IPS DF 6.9 (cell line): ENCODE results near the gene KMT2C.
"Not testable (repeated sequence)": the region's sequence is repeated elsewhere in the genome, so short reads cannot be mapped to it uniquely, and the experiment has no call there.

Experiments
- DNase-seq: peaks from one replicate; pipeline ENCODE4 v3.0.0-alpha.2; 2013; ENCODE audit warnings: low read depth, low spot score
- H3K27ac ChIP-seq: one replicate; pipeline ENCODE4 v1.5.1; 2013; ENCODE audit warnings: low read length, control low read depth
- H3K27me3 ChIP-seq: 2 replicates; pipeline ENCODE4 v1.6.1; 2013; ENCODE audit warnings: mild to moderate bottlenecking, low read length; ENCODE audit not compliant: control insufficient read depth, insufficient read depth
- H3K36me3 ChIP-seq: 2 replicates; pipeline ENCODE4 v1.6.1; 2013; ENCODE audit warnings: low read length; ENCODE audit not compliant: control insufficient read depth, insufficient read depth
- H3K4me1 ChIP-seq: 2 replicates; pipeline ENCODE4 v1.6.1; 2013; ENCODE audit warnings: low read length; ENCODE audit not compliant: control insufficient read depth, insufficient read depth
- H3K4me3 ChIP-seq: 2 replicates; pipeline ENCODE4 v1.5.1; 2013; ENCODE audit warnings: mild to moderate bottlenecking, low read length
- H3K9me3 ChIP-seq: 2 replicates; pipeline ENCODE4 v1.6.1; 2013; ENCODE audit warnings: low read length, inconsistent platforms; ENCODE audit not compliant: control insufficient read depth, insufficient read depth
- WGBS: extraction: QIAGEN DNeasy Blood & Tissue Kit; methylation state at CpG from one replicate; pipeline ENCODE4 v1.1.7; 2013; ENCODE audit warnings: mixed read lengths, missing lambda C conversion rate; ENCODE audit not compliant: insufficient read length, insufficient coverage; 5-methylcytosine and 5-hydroxymethylcytosine counted together

Gene KMT2C

DNA sequence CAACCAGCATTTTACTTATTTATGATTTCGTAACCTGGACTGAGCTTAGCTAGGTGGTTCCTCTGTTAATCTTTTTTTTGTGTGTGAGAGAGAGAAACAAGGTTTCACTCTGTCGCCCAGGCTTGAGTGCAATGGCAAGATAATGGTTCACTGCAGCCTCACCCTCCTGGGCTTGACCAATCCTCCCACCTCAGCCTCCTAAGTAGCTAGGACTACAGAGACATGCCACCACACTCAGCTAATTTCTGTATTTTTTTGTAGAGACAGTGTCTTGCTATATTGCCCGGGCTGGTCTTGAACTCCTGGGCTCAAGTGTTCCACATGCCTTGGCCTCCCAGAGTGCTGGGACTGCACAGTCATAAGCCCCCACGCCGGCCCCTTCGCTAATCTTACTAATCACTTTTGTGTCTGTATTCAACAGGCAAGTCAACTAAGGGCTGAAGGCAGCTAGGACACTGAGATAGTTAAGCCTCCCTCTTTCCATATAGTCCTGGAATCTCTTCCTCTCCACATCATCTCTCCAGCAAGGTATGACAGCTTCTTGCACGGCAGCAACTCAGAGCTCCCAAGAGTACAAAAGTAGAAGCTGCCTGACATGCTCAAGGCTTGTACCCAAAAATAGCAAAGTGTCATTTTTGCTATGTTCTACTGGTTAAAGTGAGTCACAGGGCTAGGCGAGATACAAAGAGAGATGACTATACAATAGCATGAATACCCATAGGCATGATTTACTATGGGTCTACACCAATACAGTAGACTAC lies 11.3 kb downstream of the KMT2C start:
- no CpG with 5 or more reads among the region's 8 CpGs for WGBS
- no peaks in the 10 kb centered on the region for H3K36me3 ChIP-seq
- H3K4me1 ChIP-seq, result peaks cover 1% of the 10 kb centered on the region; the same call in 1 of the 2 replicates
- no peaks in the 10 kb centered on the region for H3K27me3 ChIP-seq
- no peak overlapping the region for H3K27ac ChIP-seq
- H3K9me3 ChIP-seq, result no peaks in the 10 kb centered on the region
- no peak for DNase-seq
- H3K4me3 ChIP-seq, result no peak overlapping the region

DNA sequence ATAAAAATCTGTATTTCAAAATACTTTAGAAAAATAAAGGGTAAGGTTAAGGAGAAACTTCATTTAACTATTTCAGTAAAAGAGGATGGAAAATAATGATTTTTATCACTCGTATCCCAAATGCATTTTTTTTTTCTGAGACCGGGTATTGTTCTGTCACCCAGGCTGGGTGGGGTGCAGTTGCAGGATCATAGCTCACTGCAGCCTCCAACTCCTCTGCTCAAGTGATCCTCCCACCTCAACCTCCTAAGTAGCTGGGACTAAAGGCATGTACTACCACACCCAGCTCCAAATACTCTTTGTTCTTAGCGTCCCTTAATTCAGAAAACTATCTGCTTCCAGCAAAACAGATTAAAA lies 11.8 kb downstream of the KMT2C start:
- no peaks in the 10 kb centered on the region for H3K36me3 ChIP-seq
- no peak for DNase-seq
- no peaks in the 10 kb centered on the region for H3K9me3 ChIP-seq
- H3K4me1 ChIP-seq, result peaks cover 1% of the 10 kb centered on the region; the same call in 1 of the 2 replicates
- no CpG with 5 or more reads among the region's 3 CpGs for WGBS
- H3K27me3 ChIP-seq, result no peaks in the 10 kb centered on the region
- no peak overlapping the region for H3K4me3 ChIP-seq
- H3K27ac ChIP-seq, result no peak overlapping the region

DNA sequence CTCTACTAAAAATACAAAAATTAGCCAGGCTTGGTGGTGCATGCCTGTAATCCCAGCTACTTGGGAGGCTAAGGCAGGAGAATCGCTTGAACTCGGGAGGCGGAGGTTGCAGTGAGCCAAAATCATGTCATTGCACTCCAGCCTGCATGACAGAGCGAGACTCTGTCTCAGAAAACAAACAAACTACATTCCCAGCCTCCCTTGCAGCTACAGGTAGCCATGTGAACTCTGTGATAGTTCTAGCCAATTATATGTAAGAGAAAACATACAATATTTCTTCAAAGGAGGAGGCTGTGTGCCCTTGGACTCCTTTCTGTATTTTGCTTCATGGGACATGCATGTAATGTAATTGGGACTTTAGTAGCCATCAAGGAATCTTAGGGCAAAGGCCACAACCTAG lies 12.6 kb downstream of the KMT2C start:
- DNase-seq, H3K4me3 ChIP-seq, H3K27ac ChIP-seq, H3K4me1 ChIP-seq, H3K36me3 ChIP-seq, H3K9me3 ChIP-seq, H3K27me3 ChIP-seq: not testable (repeated sequence)
- WGBS, result no CpG with 5 or more reads among the region's 4 CpGs

DNA sequence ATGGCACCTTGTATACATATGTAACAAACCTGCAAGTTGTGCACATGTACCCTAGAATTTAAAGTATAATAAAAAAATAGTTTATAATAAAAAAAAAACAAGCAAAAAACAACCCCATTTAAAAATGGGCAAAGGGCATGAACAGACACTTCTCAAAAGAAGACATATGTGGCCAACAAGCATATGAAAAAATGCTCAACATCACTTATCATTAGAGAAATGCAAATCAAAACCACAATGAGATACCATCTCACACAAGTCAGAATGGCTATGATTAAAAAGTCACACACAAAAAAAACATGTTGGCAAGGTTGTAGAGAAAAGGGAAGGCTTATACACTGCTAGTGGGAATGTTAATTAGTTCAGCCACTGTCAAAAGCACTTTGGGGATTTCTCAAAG lies 14.9 kb downstream of the KMT2C start:
- not testable (repeated sequence) for H3K27me3 ChIP-seq, H3K36me3 ChIP-seq, H3K4me3 ChIP-seq, H3K27ac ChIP-seq, DNase-seq, H3K4me1 ChIP-seq, H3K9me3 ChIP-seq

DNA sequence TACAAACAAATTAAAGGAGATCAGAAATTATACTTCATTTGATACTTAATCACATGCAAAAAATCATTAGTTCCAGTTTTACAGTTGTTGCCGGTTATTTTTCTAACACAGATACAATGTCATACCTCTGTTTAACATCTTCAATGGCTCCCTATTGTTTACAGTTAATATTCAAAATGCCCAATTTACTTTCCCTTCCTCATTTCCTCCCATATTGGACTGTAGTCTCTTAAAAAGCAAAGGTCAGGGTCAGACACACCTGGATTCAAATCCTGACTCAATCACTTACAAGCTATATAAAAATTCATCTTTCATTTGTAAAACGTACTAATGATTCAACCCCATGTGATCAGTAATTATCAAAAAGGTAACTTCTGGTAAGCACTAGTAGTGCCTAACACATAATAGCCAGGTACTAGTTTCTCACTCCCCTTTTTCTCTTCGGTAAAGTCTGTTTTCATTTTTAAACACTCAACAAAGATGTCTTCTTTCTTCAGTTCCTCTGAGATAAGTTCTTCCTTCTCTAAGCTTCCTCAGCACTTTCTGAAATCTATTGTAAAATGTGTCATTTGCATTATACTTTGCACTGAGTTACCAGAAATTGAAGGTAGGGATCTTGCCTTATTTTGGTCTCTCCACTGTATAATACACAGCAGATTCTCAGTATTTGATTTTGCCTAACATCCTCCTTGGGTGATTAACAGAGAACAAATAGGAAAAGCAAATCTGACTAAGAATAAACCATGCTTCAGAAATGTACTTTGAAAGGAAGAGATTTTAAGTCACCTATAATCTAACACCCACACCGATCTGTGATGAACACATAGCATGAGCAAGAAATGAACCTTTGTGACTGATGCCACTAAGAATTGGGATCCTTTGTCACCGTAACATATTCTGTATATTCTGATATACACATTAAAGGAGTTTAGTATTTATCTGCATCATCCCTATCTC lies 16.1 kb downstream of the KMT2C start:
- H3K9me3 ChIP-seq, result no peaks in the 10 kb centered on the region
- no peak for DNase-seq
- no peak overlapping the region for H3K4me3 ChIP-seq
- no CpG with 5 or more reads among the region's 5 CpGs for WGBS
- no peak overlapping the region for H3K27ac ChIP-seq
- no peaks in the 10 kb centered on the region for H3K4me1 ChIP-seq
- no peaks in the 10 kb centered on the region for H3K36me3 ChIP-seq
- no peaks in the 10 kb centered on the region for H3K27me3 ChIP-seq

DNA sequence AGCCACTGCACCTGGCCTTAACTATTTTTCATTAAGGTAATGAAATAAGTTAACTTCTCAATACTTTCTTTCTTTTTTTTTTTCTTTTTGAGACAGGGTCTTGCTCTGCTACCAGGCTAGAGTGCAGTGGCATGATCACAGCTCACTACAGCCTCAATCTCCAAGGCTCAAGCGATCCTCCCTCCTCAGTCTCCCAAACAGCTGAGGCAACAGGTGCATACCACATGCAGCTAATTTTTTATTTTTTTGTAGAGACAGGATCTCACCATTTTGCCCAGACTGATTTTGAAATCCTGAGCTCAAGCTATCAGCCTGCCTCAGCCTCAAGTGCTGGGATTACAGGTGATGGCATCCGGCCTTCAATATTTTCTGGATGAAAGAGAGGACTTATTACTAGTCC lies 21.0 kb downstream of the KMT2C start:
- DNase-seq, result no peak
- Histone ChIP-seq H3K4me3 (no peak overlapping the region), H3K27me3 (no peaks in the 10 kb centered on the region), H3K36me3 (no peaks in the 10 kb centered on the region), H3K27ac (no peak overlapping the region), H3K4me1 (no peaks in the 10 kb centered on the region), H3K9me3 (no peaks in the 10 kb centered on the region)
- WGBS, result no CpG with 5 or more reads among the region's 2 CpGs

DNA sequence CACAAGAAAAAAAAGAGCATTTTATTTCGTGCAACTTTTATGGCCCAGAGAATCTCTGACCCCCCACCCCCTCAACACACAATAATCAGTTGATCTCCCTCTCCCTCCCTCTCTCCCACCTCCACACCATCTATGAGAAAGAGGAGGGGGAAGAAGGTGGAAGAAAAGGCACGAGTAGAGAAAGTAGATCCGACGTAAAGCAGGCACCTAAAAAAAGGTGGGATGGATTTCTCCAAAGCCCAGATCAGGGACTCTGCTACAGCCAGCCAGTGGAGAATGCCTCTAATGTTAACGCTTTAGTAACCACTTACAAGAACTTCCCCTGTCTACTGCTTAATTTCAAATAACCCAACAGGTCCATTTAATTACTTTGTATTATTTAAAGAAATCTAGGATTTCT lies 24.4 kb downstream of the KMT2C start:
- WGBS, result no CpG with 5 or more reads among the region's 5 CpGs
- Histone ChIP-seq H3K9me3 (peaks cover 4% of the 10 kb centered on the region), H3K4me3 (no peak overlapping the region), H3K27me3 (no peaks in the 10 kb centered on the region), H3K36me3 (no peaks in the 10 kb centered on the region), H3K27ac (no peak overlapping the region), H3K4me1 (no peaks in the 10 kb centered on the region)
- peak; percentile 33 for DNase-seq

DNA sequence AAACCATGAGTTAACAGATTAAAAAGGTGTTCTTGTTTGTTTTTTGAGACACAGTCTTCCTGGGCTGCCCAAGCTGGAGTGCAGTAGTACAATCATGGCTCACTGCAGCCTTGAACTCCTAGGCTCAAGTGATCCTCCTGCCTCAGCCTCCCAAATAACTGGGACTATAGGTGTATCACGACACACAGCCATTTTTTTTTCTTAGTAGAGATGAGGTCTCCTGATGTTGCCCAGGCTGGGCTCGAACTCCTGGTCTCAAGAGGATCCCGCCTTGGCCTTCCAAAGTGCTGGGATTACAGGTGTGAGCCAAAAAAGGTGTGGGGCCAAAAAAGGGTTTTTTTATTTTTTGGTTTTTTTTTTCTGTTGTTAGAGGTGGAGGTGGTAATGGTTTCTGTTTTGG lies 29.3 kb downstream of the KMT2C start:
- peaks cover 12% of the 10 kb centered on the region for H3K9me3 ChIP-seq
- H3K36me3 ChIP-seq, result no peaks in the 10 kb centered on the region
- DNase-seq, result no peak
- no peak overlapping the region for H3K27ac ChIP-seq
- H3K4me3 ChIP-seq, result no peak overlapping the region
- no peaks in the 10 kb centered on the region for H3K27me3 ChIP-seq
- no CpG with 5 or more reads among the region's 3 CpGs for WGBS
- no peaks in the 10 kb centered on the region for H3K4me1 ChIP-seq

DNA sequence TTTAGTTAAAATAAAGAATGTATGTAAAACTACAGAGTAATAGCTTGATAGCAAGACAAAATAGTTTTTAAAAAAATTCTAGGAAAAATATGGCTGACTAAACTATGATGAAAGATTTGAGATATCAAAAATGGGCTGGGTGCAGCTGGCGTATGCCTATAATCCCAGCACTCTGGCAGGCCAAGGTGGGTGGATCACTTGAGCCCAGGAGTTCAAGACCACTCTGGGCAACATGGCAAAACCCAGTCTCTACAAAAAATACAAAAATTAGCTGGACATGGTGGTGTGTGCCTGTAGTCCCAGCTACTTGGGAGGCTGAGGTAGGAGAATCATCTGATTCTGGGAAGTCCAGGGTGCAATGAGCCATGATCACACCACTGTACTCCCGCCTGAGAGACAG lies 29.8 kb downstream of the KMT2C start:
- peaks cover 12% of the 10 kb centered on the region for H3K9me3 ChIP-seq
- H3K36me3 ChIP-seq, DNase-seq, H3K4me1 ChIP-seq, H3K27ac ChIP-seq, H3K27me3 ChIP-seq, H3K4me3 ChIP-seq: not testable (repeated sequence)
- no CpG with 5 or more reads among the region's 2 CpGs for WGBS

DNA sequence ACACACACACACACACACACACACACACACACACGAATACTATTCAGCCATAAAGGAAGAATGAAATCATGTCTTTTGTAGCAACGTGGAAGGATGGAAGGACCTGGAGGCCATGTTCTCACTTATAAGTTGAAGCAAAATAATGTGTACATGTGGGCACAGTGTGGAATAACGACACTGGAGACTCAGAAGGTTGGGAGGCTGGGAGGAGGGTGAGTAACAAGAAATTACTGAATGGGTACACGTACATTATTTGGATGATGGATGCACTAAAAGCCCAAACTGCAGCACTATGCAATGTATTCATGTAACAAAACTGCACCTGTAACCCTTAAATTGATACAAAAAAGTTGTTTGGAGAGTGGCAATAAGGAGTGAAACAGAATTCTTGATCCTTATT lies 32.1 kb downstream of the KMT2C start:
- Histone ChIP-seq H3K4me1 (no peaks in the 10 kb centered on the region), H3K36me3 (no peaks in the 10 kb centered on the region), H3K27me3 (no peaks in the 10 kb centered on the region), H3K9me3 (peaks cover 12% of the 10 kb centered on the region), H3K4me3 (no peak overlapping the region), H3K27ac (no peak overlapping the region)
- DNase-seq, result no peak
- WGBS, result no CpG with 5 or more reads among the region's 4 CpGs
